ENCODE results near the gene MTARC1.

MTARC1 gene

DNA sequence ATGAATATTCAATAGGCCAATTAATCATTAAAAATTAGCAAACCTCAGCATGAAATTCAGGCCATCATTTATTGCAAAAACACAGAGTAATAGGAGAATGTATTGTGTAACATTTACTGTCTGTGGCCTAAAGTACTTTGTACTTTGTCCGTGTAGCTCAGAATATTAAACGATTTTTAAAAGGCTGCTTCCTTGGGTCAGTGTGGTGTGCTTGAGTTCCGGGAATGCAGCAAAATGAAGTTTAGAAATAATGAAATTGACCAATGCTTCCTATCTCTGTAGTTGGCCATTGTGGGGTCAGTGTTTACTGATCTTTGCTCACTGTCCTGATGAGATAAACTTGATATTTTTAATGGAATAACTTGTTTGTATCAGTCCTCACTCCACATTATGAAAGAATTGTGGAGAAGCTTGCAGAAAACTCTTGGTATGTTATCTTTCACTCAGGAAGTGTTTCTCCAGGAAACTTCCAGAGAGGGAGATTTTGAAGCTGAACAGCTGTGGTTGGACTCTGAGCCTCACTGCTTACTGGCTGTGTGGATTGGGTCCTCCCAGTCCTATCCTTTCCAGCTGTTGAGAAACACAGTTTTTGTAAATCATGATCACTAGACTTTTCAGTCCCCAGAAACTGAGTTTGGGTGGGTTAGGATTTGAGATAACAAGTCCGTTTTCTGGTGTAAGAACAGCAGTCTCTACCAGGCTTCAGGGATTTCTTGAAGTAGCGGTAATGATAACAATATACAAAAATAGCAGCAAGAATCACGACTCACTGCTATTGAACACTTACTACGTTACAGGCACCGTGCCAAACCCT, 19.2 kb upstream of the MTARC1 start:
- ChIA-PET CTCF (no interaction called here), POLR2A (no interaction called here)
- no peak for TF ChIP-seq LEF1 (IDR thresholded peaks at IDR 0.05; ENCODE audit: borderline replicate concordance)
- TF ChIP-seq NFRKB (IDR thresholded peaks at IDR 0.05) = no peak
- TF ChIP-seq TARDBP (IDR thresholded peaks at IDR 0.05) = no peak
- no peak for TF ChIP-seq SP1 (IDR thresholded peaks at IDR 0.05)
- no peak for TF ChIP-seq ARNT (IDR thresholded peaks at IDR 0.05)
- no peak for TF ChIP-seq CTBP1 (IDR thresholded peaks at IDR 0.05; ENCODE audit: borderline replicate concordance)
- TF ChIP-seq SUZ12 (IDR thresholded peaks at IDR 0.05) = no peak
- TF ChIP-seq BHLHE40 (IDR thresholded peaks at IDR 0.05; ENCODE audit: borderline replicate concordance) = no peak
- no peak for TF ChIP-seq L3MBTL2 (conservative IDR thresholded peaks at IDR 0.05)
- no peak for DNase-seq (ENCODE audit: extremely low spot score)

DNA sequence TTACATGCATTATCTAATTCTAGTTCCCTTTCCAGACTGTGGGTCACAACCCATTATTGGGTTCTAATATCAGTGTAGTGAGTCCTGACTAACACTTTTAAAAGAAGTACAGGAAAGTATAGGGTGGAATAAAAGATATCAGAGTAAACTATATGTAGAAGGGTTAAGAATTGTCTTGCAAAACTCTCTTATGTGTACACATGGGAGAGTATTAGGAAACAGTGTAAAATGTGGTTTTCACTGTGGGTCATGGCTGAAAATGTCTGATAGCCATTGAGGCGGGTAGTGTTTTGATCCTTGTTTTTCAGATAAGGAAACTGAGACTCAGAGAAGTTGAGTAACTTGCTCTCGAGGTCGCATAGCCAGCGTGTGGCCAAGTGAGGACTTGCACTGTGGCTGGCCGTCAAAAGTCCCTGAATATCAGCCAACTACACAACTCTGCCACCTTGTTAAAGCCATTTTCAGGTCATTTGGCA, 18.5 kb upstream of the MTARC1 start:
- no peak for TF ChIP-seq SUZ12 (IDR thresholded peaks at IDR 0.05)
- no peak for TF ChIP-seq ZNF384 (IDR thresholded peaks at IDR 0.05)
- TF ChIP-seq ARNT (IDR thresholded peaks at IDR 0.05) = no peak
- TF ChIP-seq CTBP1 (IDR thresholded peaks at IDR 0.05; ENCODE audit: borderline replicate concordance) = no peak
- no peak for TF ChIP-seq FOXK2 (IDR thresholded peaks at IDR 0.05)
- TF ChIP-seq FOXM1 (IDR thresholded peaks at IDR 0.05; ENCODE audit: borderline replicate concordance) = no peak
- TF ChIP-seq HDGF (IDR thresholded peaks at IDR 0.05; ENCODE audit: borderline replicate concordance) = no peak
- TF ChIP-seq NFRKB (IDR thresholded peaks at IDR 0.05) = no peak
- TF ChIP-seq, protein P1, sequence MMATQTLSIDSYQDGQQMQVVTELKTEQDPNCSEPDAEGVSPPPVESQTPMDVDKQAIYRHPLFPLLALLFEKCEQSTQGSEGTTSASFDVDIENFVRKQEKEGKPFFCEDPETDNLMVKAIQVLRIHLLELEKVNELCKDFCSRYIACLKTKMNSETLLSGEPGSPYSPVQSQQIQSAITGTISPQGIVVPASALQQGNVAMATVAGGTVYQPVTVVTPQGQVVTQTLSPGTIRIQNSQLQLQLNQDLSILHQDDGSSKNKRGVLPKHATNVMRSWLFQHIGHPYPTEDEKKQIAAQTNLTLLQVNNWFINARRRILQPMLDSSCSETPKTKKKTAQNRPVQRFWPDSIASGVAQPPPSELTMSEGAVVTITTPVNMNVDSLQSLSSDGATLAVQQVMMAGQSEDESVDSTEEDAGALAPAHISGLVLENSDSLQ (IDR thresholded peaks at IDR 0.05) = no peak
- no peak for TF ChIP-seq BHLHE40 (IDR thresholded peaks at IDR 0.05; ENCODE audit: borderline replicate concordance)
- ChIA-PET CTCF (no interaction called here), POLR2A (interaction anchor here (1.2 kb wide), 1 partner anchor 20 kb away, joined by 3 read pairs; the partner anchor contains the start of gene MTARC2)
- DNase-seq (ENCODE audit: extremely low spot score) = no peak

DNA sequence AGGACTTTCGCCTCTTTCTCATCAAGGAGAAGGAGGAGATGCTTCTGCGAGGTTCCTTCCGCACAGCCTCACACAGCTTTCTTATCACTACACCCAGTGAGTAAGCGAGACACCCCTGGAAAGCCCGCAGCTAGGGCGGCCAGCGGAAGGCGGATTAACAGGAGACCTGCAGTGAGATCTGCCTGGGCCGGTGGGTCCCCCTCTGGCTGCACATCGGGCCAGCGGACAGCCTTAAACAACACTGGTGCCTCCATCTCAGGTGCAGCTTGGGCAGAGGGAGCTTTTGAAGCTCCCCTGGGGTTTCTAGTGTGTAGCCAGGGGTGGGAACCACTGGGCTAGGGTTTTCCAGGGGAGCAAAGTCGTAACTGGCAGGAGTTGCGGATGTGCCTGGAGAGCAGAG, 17.5 kb upstream of the MTARC1 start:
- POLR2A ChIA-PET = interaction anchor here (1.2 kb wide), 1 partner anchor 21 kb away, joined by 3 read pairs; the partner anchor contains the start of gene MTARC2
- CTCF ChIA-PET = no interaction called here
- TF ChIP-seq HDGF (IDR thresholded peaks at IDR 0.05; ENCODE audit: borderline replicate concordance) (no peak), ARNT (IDR thresholded peaks at IDR 0.05) (no peak), SP1 (IDR thresholded peaks at IDR 0.05) (no peak), CTBP1 (IDR thresholded peaks at IDR 0.05; ENCODE audit: borderline replicate concordance) (no peak), FOXK2 (IDR thresholded peaks at IDR 0.05) (no peak), L3MBTL2 (conservative IDR thresholded peaks at IDR 0.05) (no peak), ZNF384 (IDR thresholded peaks at IDR 0.05) (no peak), ELF4 (IDR thresholded peaks at IDR 0.05) (no peak), TARDBP (IDR thresholded peaks at IDR 0.05) (no peak), LEF1 (IDR thresholded peaks at IDR 0.05; ENCODE audit: borderline replicate concordance) (no peak), SUZ12 (IDR thresholded peaks at IDR 0.05) (no peak)
- TF ChIP-seq, protein P1 (IDR thresholded peaks at IDR 0.05) = no peak

DNA sequence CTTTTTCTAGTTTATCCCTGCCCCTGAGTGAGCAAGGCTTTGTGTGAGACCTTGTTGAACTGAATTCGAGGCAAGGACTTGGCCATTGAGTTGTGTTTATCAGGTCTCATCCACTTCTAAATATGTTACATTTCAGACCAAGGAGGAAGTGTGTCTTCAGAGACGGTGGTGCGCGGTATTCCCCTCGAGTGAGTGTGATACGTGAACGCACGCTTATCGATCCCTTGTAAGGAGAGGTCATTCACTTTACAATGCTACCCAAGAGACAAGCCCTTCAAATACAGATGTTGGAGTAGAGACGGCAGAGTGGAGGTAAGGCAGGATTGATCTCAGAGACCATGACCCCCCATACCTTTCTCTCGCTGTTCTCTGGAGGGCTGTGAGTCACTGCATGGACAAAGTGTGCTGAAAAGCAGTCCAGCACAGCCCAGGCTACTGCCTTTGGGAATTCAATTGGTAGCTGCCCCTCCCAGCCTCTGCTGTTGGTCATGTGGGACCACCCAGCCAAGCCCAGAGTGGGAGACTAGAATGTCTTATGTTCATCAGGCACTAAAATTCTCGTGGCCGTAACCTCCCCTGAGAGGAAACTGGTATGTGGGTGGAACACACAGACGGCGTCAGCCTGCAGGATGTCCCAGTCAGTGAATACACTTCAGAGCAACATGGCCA, 16.3 kb upstream of the MTARC1 start:
- ChIA-PET CTCF (no interaction called here), POLR2A (no interaction called here)
- TF ChIP-seq TARDBP (IDR thresholded peaks at IDR 0.05) (no peak), ELF4 (IDR thresholded peaks at IDR 0.05) (no peak), CTBP1 (IDR thresholded peaks at IDR 0.05; ENCODE audit: borderline replicate concordance) (no peak), SUZ12 (IDR thresholded peaks at IDR 0.05) (no peak), FOXA1 (IDR thresholded peaks at IDR 0.05) (no peak), L3MBTL2 (conservative IDR thresholded peaks at IDR 0.05) (no peak), ARNT (IDR thresholded peaks at IDR 0.05) (no peak), HDGF (IDR thresholded peaks at IDR 0.05; ENCODE audit: borderline replicate concordance) (no peak), BHLHE40 (IDR thresholded peaks at IDR 0.05; ENCODE audit: borderline replicate concordance) (no peak), LEF1 (IDR thresholded peaks at IDR 0.05; ENCODE audit: borderline replicate concordance) (no peak)
- TF ChIP-seq, protein P1 (IDR thresholded peaks at IDR 0.05) = no peak
- no peak for DNase-seq (ENCODE audit: extremely low spot score)

More for the DNA sequence above, 17.5 kb upstream of the MTARC1 start:
- no peak for DNase-seq (ENCODE audit: extremely low spot score)

DNA sequence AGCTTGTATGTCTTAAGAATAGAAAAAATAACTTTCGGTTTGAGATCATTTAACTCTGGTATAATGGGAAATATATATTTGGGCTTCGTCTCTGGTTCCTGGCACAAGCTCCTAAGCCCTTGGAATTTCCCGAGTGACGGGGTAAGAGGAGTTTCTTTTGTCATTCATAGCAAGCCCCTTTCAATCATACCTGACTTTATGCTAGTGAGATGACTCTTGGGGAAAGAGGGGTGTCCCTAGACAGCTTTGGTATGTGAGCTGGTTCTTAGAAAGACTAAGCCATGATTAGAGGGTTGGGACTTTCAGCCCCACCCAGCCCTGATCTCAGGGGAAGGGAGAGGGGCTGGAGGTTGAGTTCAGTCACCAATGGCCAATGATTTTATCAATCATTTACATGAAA, 13.9 kb upstream of the MTARC1 start:
- TF ChIP-seq FOXA1 (IDR thresholded peaks at IDR 0.05) = no peak
- no peak for TF ChIP-seq ZNF384 (IDR thresholded peaks at IDR 0.05)
- TF ChIP-seq ELF4 (IDR thresholded peaks at IDR 0.05) = no peak
- no peak for TF ChIP-seq SP1 (IDR thresholded peaks at IDR 0.05)
- TF ChIP-seq BHLHE40 (IDR thresholded peaks at IDR 0.05; ENCODE audit: borderline replicate concordance) = no peak
- no peak for TF ChIP-seq LEF1 (IDR thresholded peaks at IDR 0.05; ENCODE audit: borderline replicate concordance)
- no peak for TF ChIP-seq TARDBP (IDR thresholded peaks at IDR 0.05)
- no peak for TF ChIP-seq HDGF (IDR thresholded peaks at IDR 0.05; ENCODE audit: borderline replicate concordance)
- TF ChIP-seq FOXM1 (IDR thresholded peaks at IDR 0.05; ENCODE audit: borderline replicate concordance) = no peak
- TF ChIP-seq NFRKB (IDR thresholded peaks at IDR 0.05) = no peak
- no peak for TF ChIP-seq CTBP1 (IDR thresholded peaks at IDR 0.05; ENCODE audit: borderline replicate concordance)
- TF ChIP-seq, protein P1 (IDR thresholded peaks at IDR 0.05) = no peak
- TF ChIP-seq SUZ12 (IDR thresholded peaks at IDR 0.05) = no peak
- TF ChIP-seq ARNT (IDR thresholded peaks at IDR 0.05) = no peak
- no peak for TF ChIP-seq L3MBTL2 (conservative IDR thresholded peaks at IDR 0.05)
- no peak for TF ChIP-seq FOXK2 (IDR thresholded peaks at IDR 0.05)
- ChIA-PET CTCF (interaction anchor here (0.6 to 1.6 kb wide), 2 partner anchors 16 to 492 kb away, joined by 3 to 5 read pairs; no protein-coding TSS in a partner anchor), POLR2A (no interaction called here)
- DNase-seq (ENCODE audit: extremely low spot score) = no peak

Measured in HEK293T (cell line).